ENCODE results near the gene TRAF7. TPM values are rescaled to one million over a fixed set of nuclear protein-coding genes. Genes with fewer than 3 reads are reported as not detected.
A peak's percentile ranks its signal among the peaks of the same experiment; 100 is the strongest.

Gene TRAF7
- total RNA-seq, 1 donor from 2014 or later = 44.2 TPM

DNA sequence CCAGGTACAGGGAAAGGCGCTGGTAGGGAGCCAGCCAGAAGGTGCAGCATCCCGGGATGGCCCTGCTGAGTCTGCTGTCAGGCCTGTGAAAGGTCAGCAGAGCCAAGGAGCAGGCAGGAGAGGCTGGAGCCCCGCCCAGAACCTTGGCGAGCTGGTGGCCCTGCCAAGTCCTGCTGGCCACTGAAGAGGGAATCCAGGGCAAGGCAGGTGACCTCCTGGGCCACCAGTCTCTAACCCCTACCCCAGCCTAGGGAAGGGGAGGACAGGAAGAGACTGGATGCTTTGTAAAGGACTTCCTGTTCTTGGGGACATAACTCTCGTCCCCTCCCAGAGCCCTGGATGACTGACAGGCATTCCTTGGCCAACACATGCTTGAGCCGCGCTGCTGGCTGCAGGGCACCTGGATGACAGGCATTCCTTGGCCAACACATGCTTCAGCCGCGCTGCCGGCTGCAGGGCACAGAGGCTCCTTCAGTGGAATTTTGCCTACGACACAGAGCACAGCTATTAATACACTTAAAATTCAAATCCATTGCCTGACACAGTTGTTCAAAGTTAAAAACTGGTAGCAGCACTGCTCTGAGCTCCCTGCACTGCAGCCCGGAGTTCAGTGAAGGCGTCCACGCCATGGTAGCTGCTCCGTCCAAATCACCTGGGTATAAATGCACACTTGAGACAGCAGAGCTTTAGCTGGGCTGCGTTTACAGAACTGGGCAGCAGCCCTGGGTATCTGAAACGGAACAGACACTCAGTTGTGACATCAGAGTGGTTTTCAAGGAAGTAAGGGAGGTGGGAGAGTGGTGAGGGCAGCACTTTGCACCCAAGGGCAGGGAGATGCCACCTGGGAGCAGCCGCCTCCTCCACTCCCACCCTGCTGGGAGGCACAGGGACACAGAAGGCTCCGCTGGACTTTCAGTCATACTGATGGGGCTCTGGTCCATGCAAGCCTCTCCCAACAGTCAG, 57.1 kb downstream of the TRAF7 start:
- DNase-seq (ENCODE audit: low spot score) = no peak
- ATAC-seq = no peak

- ATAC-seq = no peak
- DNase-seq (ENCODE audit: low spot score) = no peak
Measured at GRCh38 chr16:2213817-2214718, 58.5 kb downstream of the TRAF7 start.

DNA sequence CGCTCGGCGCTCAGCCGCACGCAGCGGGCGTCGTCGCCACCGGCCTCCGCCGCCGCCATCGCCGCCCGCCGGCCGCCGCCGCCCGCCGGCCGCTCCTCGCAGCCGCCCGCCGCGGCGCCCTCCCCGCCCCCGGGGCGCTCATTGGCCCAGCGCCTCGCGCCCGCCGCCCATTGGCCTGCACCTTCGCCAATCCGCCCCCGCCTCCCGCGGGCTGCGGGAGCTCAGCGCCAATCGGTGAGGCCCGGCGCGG, 59.1 kb downstream of the TRAF7 start, which contains the start of gene PGP:
PGP (minus strand) TSS at position 122 of the 250 bp plus-strand sequence; CDS start at position 59, 63 bp downstream.
- DNase-seq (ENCODE audit: low spot score) (no peak), ATAC-seq (peak; percentile 88)

DNA sequence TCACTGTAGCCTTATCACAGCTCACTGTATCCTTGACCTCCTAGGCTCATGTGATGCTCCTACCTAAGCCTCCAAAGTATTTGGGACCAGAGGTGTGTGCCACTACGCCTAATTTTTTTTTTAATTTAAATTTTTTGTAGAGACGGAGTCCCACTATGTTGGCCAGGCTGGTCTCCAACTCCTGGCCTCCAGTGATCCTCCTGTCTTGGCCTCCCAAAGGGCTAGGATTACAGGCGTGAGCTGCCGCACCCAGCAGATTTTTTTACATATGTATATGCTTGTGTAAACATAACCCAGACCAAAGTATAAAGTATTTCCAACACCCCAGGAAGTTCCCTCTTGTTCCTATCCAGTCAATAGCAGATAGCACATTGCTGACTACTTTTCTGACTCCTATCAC, 60.7 kb downstream of the TRAF7 start:
- no peak for DNase-seq (ENCODE audit: low spot score)
- no peak for ATAC-seq

- peak; percentile 93 for ATAC-seq
- DNase-seq (ENCODE audit: low spot score) = peak; percentile 100
Measured at GRCh38 chr16:2223221-2223941, 67.8 kb downstream of the TRAF7 start, which contains the start of gene E4F1. Gene E4F1 (plus strand): TSS chr16:2223591. CDS start chr16:2223614, 23 bp downstream.

- DNase-seq (ENCODE audit: low spot score) (peak; percentile 74), ATAC-seq (peak; percentile 71)
Measured at GRCh38 chr16:2223942-2224486, 68.4 kb downstream of the TRAF7 start.

DNA sequence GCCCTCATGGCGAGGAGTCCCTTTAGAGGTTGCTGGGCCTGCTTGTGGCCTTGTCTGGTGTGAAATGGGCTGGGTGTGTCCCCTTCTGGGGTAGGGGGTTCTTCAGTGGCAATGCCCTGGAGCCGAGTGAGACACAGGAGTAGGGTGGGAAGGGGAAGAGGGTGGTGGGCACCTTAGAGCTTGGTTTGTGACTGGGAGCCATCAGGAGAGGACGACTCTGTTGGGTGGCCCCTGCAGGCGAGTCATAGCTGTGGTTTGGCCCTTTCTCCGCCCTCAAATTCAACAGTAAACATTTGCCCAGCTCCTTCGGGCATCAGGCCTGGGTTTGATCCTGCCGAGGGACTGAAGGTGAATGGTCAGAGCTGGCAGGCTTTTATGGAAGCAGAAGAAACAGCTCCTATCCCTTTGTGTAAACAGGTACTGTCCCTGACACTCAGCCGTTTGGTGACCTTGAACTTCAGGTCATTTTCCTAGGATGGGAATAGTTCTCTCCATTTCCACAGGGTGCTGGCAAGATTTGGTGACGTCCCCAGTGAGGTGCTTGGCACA, 70.7 kb downstream of the TRAF7 start:
- DNase-seq (ENCODE audit: low spot score) (peak; percentile 88), ATAC-seq (peak; percentile 44)

GRCh38 chr16:2226918-2227317, 71.3 kb downstream of the TRAF7 start:
- no peak for ATAC-seq
- DNase-seq (ENCODE audit: low spot score) = no peak

Other genes with a start within 250 kb of the TRAF7 start
- not detected for gene HS3ST6, start 237.4 kb upstream of the TRAF7 start, total RNA-seq
- 124 TPM for gene MSRB1, start 212.6 kb upstream of the TRAF7 start, total RNA-seq
- not detected for gene RPL3L, start 201.1 kb upstream of the TRAF7 start, total RNA-seq
- 88.6 TPM for gene NDUFB10, start 196.2 kb upstream of the TRAF7 start, total RNA-seq
- gene RPS2, start 191.0 kb upstream of the TRAF7 start, total RNA-seq = 545 TPM
- gene RNF151, start 188.9 kb upstream of the TRAF7 start, total RNA-seq = not detected
- 18.6 TPM for gene TBL3, start 183.7 kb upstream of the TRAF7 start, total RNA-seq
- gene NOXO1, start 174.3 kb upstream of the TRAF7 start, total RNA-seq = 1.7 TPM
- 20.3 TPM for gene GFER, start 171.6 kb upstream of the TRAF7 start, total RNA-seq
- gene SYNGR3, start 165.8 kb upstream of the TRAF7 start, total RNA-seq = 0.30 TPM
- 29.9 TPM for gene ZNF598, start 146.0 kb upstream of the TRAF7 start, total RNA-seq
- 8.5 TPM for gene NPW, start 136.0 kb upstream of the TRAF7 start, total RNA-seq
- gene NHERF2, start 128.9 kb upstream of the TRAF7 start, total RNA-seq = 334 TPM
- gene NTHL1, start 107.9 kb upstream of the TRAF7 start, total RNA-seq = 109 TPM
- 117 TPM for gene TSC2, start 107.8 kb upstream of the TRAF7 start, total RNA-seq
- 65.0 TPM for gene PKD1, start 19.9 kb upstream of the TRAF7 start, total RNA-seq
- 10.2 TPM for gene RAB26, start 7.2 kb upstream of the TRAF7 start, total RNA-seq
- gene CASKIN1, start 40.8 kb downstream of the TRAF7 start, total RNA-seq = 0.05 TPM
- gene MLST8, start 49.7 kb downstream of the TRAF7 start, total RNA-seq = 16.9 TPM
- gene BRICD5, start 55.1 kb downstream of the TRAF7 start, total RNA-seq = 5.3 TPM
- gene PGP, start 59.1 kb downstream of the TRAF7 start, total RNA-seq = 7.5 TPM
- gene E4F1, start 67.8 kb downstream of the TRAF7 start, total RNA-seq = 12.7 TPM
- 1.2 TPM for gene DNASE1L2, start 80.7 kb downstream of the TRAF7 start, total RNA-seq
- 171 TPM for gene ECI1, start 95.8 kb downstream of the TRAF7 start, total RNA-seq
- 32.1 TPM for gene RNPS1, start 112.3 kb downstream of the TRAF7 start, total RNA-seq
- 1.9 TPM for gene ABCA3, start 184.9 kb downstream of the TRAF7 start, total RNA-seq

Data from left lobe of liver (tissue), 2 donors.